Measurements from ENCODE around the gene MAMDC4. TPM values are rescaled to one million over a fixed set of nuclear protein-coding genes. Genes with fewer than 3 reads are reported as not detected.

The MAMDC4 gene
- total and polyA plus RNA-seq, 12 donors = 0.57 to 30.6 (median 5.3) TPM

- Histone ChIP-seq H3K36me3 (replicated peaks in 1 of 2) (no peaks in the 10 kb centered on the region), H3K27ac (no peak overlapping the region), H3K9me3 (replicated peaks in 1 of 3) (no peaks in the 10 kb centered on the region), H3K4me3 (no peak overlapping the region), H3K27me3 (no peaks in the 10 kb centered on the region), H3K4me1 (replicated peaks in 1 of 2) (peaks cover 9 to 37% of the 10 kb centered on the region in 2 donors)
- DNase-seq = peak in 2 of 7 donors; percentile 35 to 39
- intact Hi-C loops (cut with DNase I) = no loop called here
- TF ChIP-seq CTCF (IDR thresholded peaks at IDR 0.05) (no peak), POLR2A (IDR thresholded peaks at IDR 0.05) (no peak)
- 92 to 95% (median 93%) methylated on average over 10 to 20 of the region's 20 CpGs for WGBS, 4 donors
Observed at GRCh38 chr9:136804509-136805206, 47.5 kb upstream of the MAMDC4 start.

- H3K9me3 ChIP-seq (replicated peaks in 1 of 3) = no peaks in the 10 kb centered on the region
- no peak overlapping the region for H3K27ac ChIP-seq
- DNase-seq = peak in 1 of 7 donors; percentile 22
- no peak for TF ChIP-seq CTCF (IDR thresholded peaks at IDR 0.05)
- no peak for TF ChIP-seq POLR2A (IDR thresholded peaks at IDR 0.05)
- H3K4me1 ChIP-seq (replicated peaks in 1 of 2) = peaks cover 9 to 33% of the 10 kb centered on the region in 2 donors
- H3K27me3 ChIP-seq = no peaks in the 10 kb centered on the region
- no peak overlapping the region for H3K4me3 ChIP-seq
- H3K36me3 ChIP-seq (replicated peaks in 1 of 2) = no peaks in the 10 kb centered on the region
- 63 to 83% (median 78%) methylated on average over 10 to 12 of the region's 12 CpGs for WGBS, 4 donors
- intact Hi-C loops (cut with DNase I) = no loop called here
Observed at GRCh38 chr9:136805207-136805740, 46.9 kb upstream of the MAMDC4 start.

- Histone ChIP-seq H3K27ac (no peak overlapping the region), H3K27me3 (no peaks in the 10 kb centered on the region), H3K36me3 (replicated peaks in 1 of 2) (no peaks in the 10 kb centered on the region), H3K9me3 (replicated peaks in 1 of 3) (no peaks in the 10 kb centered on the region), H3K4me3 (no peak overlapping the region), H3K4me1 (replicated peaks in 1 of 2) (peaks cover 9 to 25% of the 10 kb centered on the region in 2 donors)
- DNase-seq = no peak
- intact Hi-C loops (cut with DNase I) = no loop called here
- 93 to 97% (median 95%) methylated on average over 3 to 10 of the region's 10 CpGs for WGBS, 4 donors
- TF ChIP-seq CTCF (IDR thresholded peaks at IDR 0.05) = no peak
- no peak for TF ChIP-seq POLR2A (IDR thresholded peaks at IDR 0.05)
Observed at GRCh38 chr9:136806067-136806466, 46.1 kb upstream of the MAMDC4 start.

DNA sequence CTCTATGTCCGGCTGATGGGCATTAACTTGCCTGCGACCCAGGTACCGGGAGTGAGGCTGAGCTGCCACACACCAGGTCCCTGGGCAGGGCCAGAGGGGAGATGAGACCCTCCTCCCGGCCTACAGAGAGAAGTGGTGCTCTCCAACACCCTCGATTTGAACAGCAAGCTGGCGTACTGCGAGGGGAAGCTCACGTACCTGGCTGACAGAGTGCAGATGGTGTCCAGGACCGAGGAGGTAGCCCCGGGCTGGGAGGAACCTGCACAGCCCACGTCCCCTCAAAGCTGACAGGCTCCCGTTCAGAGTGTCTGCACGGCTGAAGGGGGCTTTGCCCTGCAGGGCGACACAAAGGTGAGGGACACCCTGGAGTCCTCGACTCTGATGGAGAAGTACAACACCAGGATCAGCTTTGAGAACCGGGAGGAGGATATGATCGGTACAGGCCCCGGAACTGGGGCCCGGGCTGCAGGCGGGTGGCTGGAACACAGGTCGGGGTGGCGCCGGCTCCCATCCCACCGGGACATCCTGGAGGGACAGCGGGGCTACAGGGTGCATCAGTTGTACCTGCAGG lies 45.4 kb upstream of the MAMDC4 start:
- H3K4me3 ChIP-seq = peak overlapping the region in 2 of 4 donors; percentile 76 to 100
- WGBS, 4 donors = 76 to 83% (median 80%) methylated on average over 10 to 25 of the region's 25 CpGs
- no peaks in the 10 kb centered on the region for H3K36me3 ChIP-seq (replicated peaks in 1 of 2)
- peaks cover 9 to 25% of the 10 kb centered on the region in 2 donors for H3K4me1 ChIP-seq (replicated peaks in 1 of 2)
- H3K9me3 ChIP-seq (replicated peaks in 1 of 3) = no peaks in the 10 kb centered on the region
- H3K27ac ChIP-seq = peak overlapping the region in 2 of 5 donors; percentile 93 to 94
- no peak for TF ChIP-seq CTCF (IDR thresholded peaks at IDR 0.05)
- no peak for TF ChIP-seq POLR2A (IDR thresholded peaks at IDR 0.05)
- no peak for DNase-seq
- intact Hi-C loops (cut with DNase I) = no loop called here
- H3K27me3 ChIP-seq = no peaks in the 10 kb centered on the region

All from adrenal gland (tissue), 12 donors.